NCI-H2196 treated with DMSO at 0.1 percent for 48 hours (cell line): ENCODE data around the gene HOXB3.
"Not testable (repeated sequence)": the region's sequence is repeated elsewhere in the genome, so short reads cannot be mapped to it uniquely, and the experiment has no call there.

Experiments used
- DNase-seq: peaks from one replicate; lab custom pipeline; 2025; ENCODE audit not compliant: unreplicated experiment; lab: John Stamatoyannopoulos, UW

HOXB3 gene

GRCh38 chr17:48530208-48530886 lies 59.7 kb downstream of the HOXB3 start:
- no peak for DNase-seq

GRCh38 chr17:48529683-48530009 lies 60.4 kb downstream of the HOXB3 start:
- no peak for DNase-seq

GRCh38 chr17:48528936-48529682 lies 60.9 kb downstream of the HOXB3 start:
- DNase-seq, result no peak

- DNase-seq, result no peak
These were observed 61.7 kb downstream of the HOXB3 start for GRCh38 chr17:48528153-48528935.

GRCh38 chr17:48527547-48527932 lies 62.5 kb downstream of the HOXB3 start:
- DNase-seq, result no peak

GRCh38 chr17:48526608-48527546 lies 63.2 kb downstream of the HOXB3 start:
- DNase-seq, result no peak

- no peak for DNase-seq
These were observed 67.0 kb downstream of the HOXB3 start for GRCh38 chr17:48523010-48523409.

GRCh38 chr17:48522031-48522653 lies 67.9 kb downstream of the HOXB3 start:
- peak; percentile 85 for DNase-seq

- DNase-seq, result no peak
These were observed 69.4 kb downstream of the HOXB3 start for GRCh38 chr17:48520631-48521079.

GRCh38 chr17:48519427-48519826 lies 70.6 kb downstream of the HOXB3 start:
- DNase-seq, result no peak

- DNase-seq, result no peak
These were observed 72.6 kb downstream of the HOXB3 start for GRCh38 chr17:48517478-48517877.

- DNase-seq, result no peak
These were observed 73.8 kb downstream of the HOXB3 start for GRCh38 chr17:48515925-48516900.

GRCh38 chr17:48514477-48514876 lies 75.6 kb downstream of the HOXB3 start:
- DNase-seq, result no peak

- no peak for DNase-seq
These were observed 76.2 kb downstream of the HOXB3 start for GRCh38 chr17:48513666-48514455.

GRCh38 chr17:48513097-48513496 lies 76.9 kb downstream of the HOXB3 start:
- DNase-seq, result no peak

GRCh38 chr17:48510761-48511604 lies 79.1 kb downstream of the HOXB3 start:
- no peak for DNase-seq

- no peak for DNase-seq
These were observed 79.7 kb downstream of the HOXB3 start for GRCh38 chr17:48510381-48510760.

- DNase-seq, result not testable (repeated sequence)
These were observed 80.3 kb downstream of the HOXB3 start for GRCh38 chr17:48509708-48510107.
